ENCODE results near the gene PARP14.

- TF ChIP-seq CTCF (IDR thresholded peaks at IDR 0.05; ENCODE audit: borderline replicate concordance, extremely low read depth, low read length, poor library complexity, severe bottlenecking) (no peak), EZH2 (IDR thresholded peaks at IDR 0.05; ENCODE audit: borderline replicate concordance, low read depth, low read length, severe bottlenecking) (no peak)
Measured at GRCh38 chr3:122665881-122666280, 14.8 kb upstream of the PARP14 start.

Measured in DND-41 (cell line).